ENCODE data around the gene DCLK1.

DCLK1 gene

DNA sequence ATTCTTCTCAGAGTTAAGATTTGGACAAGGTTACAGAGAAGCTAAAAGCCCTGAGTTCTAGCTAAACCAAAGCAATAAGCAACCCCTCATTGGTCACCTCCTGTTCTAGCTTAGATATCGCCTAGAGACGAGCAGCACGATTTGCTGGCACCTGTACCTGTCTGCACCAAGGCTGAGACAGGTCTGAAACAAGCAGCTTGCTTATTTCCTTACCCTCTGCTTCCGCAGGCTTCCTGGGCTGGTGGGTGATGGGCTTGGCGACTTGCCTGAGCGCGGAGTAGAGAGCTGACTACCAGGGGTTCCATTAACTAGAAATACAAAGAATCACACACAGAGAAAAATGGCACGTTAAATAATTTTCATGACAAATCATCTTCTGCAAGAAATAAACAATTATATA lies 276.9 kb downstream of the DCLK1 start:
- no peak for DNase-seq

- no peak for DNase-seq
Observed at GRCh38 chr13:35851881-35852280, 279.3 kb downstream of the DCLK1 start.

- no peak for DNase-seq
Observed at GRCh38 chr13:35851356-35851755, 279.8 kb downstream of the DCLK1 start.

DNA sequence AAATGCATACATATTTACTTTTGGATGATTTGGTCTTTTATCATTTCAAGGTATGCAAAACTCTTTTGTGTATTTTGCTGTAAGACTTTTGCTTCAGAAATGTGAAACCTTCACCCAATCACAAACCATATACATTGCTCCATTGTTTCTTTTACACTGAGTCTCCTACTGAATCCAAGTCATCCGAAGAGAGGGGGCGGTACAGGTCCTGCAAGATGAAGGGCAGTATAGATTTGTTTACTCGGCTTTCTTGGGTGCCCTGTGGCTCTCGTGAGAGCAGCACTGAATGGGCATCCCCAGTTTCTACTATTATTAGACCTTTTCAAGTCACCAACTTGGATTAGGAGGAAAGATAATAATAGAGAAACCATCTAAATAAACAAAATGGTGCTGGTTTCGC lies 280.6 kb downstream of the DCLK1 start:
- DNase-seq, result no peak

GRCh38 chr13:35849256-35849644 lies 281.9 kb downstream of the DCLK1 start:
- no peak for DNase-seq

DNA sequence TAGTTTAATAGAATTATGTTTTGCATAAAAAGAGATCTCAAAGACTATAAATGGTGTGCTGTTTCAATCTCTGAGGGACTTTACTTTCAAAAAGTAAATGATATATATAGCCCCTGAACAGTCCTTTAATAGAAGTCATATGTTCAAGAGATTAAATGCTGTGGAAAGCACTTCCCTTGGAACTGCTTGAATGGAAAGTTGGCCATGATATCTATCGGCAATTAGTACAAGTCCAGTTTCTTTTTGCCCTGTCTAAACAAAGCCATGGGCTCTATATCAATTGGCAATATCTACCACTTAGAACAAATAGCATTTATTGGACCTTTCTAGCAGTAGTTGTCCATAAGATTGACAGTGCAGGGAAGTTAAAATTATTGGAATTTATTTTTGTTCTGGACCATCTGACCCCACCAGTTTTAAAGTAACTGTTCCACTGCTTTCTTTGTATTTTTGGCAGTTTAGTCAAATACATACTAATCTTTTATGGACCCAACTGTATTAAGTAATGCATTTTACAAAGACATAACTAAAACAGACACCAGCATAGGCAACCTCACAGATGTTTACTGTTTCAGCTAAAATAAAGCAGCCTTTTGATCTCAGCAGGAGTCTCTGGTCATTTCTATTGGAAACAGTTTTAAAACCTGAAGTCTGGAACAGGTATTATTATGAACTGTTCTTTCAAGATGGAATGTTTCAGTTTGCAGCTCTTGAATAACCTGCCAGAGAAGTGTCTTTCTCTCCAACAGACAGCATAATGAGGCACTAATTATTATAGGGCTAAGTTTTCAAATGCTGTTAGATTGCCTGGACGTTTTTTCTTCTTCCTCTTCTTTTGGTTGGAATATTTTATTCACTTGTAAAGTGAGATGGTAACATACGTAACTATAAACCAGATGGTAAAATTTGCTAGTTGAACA lies 282.6 kb downstream of the DCLK1 start:
- no peak for DNase-seq

- no peak for DNase-seq
Observed at GRCh38 chr13:35843272-35843671, 287.9 kb downstream of the DCLK1 start.

GRCh38 chr13:35841060-35841521 lies 290.1 kb downstream of the DCLK1 start:
- no peak for DNase-seq

- DNase-seq, result no peak
Observed at GRCh38 chr13:35839806-35840205, 291.4 kb downstream of the DCLK1 start.

GRCh38 chr13:35838356-35838755 lies 292.8 kb downstream of the DCLK1 start:
- no peak for DNase-seq

GRCh38 chr13:35836446-35836845 lies 294.7 kb downstream of the DCLK1 start:
- no peak for DNase-seq

DNA sequence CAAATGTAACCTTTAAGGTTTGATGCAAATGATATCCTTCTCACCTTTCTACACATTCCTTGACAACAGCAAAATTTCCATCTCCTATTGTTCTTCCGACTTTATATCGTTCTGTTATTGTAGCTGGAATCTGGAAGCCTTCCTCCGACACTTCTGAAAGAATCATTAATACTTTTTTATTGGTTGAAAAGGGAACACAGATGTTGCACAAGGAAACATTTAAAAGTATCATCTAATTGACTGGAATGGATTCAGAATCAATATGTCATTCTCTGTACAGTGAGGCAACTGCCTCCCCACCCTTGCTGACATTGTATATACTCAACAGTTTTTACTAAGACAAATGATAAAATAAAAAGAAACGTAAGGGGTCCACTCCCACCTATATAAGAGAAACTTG lies 295.2 kb downstream of the DCLK1 start:
- no peak for DNase-seq

DNA sequence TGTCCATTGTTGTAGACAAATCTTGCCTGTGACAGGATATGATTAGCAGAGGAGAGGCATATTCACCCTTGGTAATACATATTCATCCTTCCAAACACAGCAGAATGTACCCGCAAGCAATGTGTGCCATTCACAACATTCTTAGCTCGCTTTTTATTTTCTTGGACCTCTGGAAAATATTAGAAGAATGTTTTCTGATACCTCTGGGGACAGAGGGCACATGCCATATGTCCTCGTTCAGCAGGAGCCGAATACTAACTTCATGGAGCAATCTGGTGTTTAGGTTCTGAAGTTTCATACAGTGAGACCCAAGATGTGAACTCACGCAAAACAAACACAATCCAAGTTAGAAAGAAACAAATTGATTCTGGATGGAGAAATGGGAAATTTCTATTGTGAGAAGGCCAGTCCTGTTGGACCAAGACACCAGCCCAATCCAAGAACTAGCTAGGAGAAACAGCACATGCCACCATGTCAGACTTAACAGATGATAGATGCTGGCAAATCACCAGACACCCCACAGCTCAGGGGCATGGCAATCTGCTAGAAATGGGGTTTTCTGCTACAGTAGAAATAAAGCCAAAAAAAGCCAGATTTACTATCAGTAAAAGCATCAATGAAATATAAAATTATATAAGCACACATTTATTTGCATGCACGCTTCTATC lies 297.4 kb downstream of the DCLK1 start:
- DNase-seq, result no peak

GRCh38 chr13:35833031-35833430 lies 298.2 kb downstream of the DCLK1 start:
- no peak for DNase-seq

- DNase-seq, result no peak
Observed at GRCh38 chr13:35832551-35832950, 298.6 kb downstream of the DCLK1 start.

DNA sequence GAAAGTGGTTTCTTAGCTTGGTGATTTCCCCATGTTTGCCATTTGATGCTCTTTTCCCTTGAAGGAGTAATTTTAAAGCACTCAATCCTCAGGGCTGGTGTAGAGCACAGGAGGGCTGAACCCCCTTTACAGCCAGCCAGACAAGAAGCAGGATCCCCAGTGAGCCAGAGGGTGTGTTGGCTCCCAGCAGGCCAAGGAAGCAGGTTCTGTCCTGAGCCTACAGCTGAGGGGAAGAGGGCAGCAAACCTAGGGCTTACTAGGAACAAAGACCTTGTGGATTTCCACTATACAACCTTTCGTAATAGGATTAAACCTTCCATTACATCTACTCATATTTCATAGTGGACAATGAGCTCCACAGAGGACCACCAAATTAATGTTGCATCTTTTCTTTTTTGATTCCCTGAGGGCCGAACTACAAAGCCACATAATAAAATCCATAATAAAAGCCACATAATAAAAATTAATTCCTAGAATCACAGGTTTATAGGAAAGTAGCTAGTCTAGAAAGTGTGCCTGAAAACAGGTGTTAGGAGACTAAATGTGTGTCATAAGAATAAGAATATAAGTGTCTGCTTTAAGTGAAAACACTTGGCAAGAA lies 300.2 kb downstream of the DCLK1 start:
- DNase-seq, result no peak

DNA sequence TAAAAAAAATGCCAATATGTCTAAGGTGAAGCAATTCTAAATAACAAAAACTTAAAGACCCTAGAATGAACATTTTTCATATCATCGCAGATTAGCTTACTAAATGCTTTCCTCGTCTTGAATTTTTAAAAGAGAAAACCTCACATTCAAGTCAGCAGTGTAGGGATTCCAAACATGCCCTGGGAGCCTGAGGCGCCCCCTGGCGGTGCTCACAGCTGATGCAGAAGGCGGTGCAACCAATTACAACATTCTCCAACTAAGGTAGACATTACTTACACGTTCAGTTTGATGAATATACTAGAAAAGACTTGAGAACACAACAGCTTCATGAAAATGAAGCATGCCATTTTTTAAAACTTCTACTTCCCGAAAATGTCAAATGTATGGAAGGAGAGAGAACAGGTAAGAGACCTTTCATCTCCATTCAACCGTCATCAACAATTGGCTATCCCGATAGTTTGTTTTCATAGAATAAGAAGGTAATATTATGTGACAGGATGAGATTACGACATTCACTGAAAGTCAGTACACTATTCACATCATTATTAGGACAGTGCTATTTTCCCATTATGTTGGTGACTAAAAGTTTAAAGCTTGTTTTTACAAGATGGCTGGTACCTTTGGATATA lies 304.4 kb downstream of the DCLK1 start:
- no peak for DNase-seq

DNA sequence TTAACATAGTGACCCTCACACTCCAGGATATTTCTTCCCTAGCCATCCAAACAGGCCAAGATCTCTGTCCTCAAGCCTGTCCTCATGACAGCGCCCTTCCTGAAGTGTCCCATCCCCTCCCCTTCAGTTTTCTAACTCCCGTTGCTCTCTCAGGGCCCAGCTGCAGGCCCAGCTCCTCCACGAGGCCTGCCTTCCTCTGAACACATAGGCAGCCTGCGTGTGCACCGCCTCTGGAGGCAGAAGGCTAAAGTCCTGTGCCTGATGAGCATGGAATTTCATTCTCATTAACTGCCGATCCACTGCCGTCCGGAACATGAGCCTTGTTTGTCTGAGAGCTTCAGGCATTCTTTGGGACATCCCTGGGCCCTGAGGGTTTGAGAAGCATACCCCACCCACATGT lies 306.4 kb downstream of the DCLK1 start:
- DNase-seq, result no peak

DNA sequence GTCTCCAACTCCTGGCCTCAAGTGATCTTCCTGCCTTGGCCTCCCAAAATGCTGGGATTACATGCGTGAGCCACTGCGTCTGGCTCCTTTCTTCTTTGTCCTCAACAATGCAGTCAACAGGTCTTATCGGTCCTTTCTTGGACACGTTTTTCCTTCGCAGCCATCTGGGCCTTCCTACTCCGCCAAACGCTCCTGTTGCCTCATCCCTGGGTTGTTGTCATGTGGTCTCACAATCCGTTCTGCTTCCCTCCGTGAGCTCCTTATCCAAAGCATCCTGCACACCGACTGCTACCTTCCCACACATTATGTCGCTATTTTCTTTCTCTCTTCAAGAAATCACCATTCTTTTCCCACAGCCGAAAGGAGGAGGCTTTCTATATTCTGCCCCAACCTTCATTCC lies 306.8 kb downstream of the DCLK1 start:
- no peak for DNase-seq

DNA sequence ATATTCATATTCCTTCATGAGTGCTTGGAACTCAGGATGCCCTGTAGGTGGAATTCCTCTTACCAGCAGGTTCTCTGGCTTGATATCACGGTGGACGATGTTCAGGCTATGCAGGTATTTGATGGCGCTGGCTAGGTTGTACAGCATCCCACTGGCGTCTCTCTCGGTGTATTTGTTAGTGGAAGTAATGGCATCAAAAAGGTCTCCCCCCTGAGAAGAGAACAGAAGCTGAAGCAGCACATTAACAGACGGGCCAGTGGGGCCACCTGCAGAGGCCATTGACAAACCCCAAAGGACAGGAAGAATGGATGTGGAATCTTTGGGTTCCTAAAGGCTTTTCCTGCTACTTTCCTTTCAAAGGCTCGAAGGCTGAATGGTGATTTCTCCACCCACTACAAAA lies 308.5 kb downstream of the DCLK1 start:
- no peak for DNase-seq

GRCh38 chr13:35818633-35819067 lies 312.5 kb downstream of the DCLK1 start:
- peak; percentile 33 for DNase-seq

- no peak for DNase-seq
Observed at GRCh38 chr13:35817642-35818607, 313.3 kb downstream of the DCLK1 start.
